ENCODE results near the gene WDR59.
A peak's percentile ranks its signal among the peaks of the same experiment; 100 is the strongest.
"Not testable (repeated sequence)": the region's sequence is repeated elsewhere in the genome, so short reads cannot be mapped to it uniquely, and the experiment has no call there.

Gene WDR59

DNA sequence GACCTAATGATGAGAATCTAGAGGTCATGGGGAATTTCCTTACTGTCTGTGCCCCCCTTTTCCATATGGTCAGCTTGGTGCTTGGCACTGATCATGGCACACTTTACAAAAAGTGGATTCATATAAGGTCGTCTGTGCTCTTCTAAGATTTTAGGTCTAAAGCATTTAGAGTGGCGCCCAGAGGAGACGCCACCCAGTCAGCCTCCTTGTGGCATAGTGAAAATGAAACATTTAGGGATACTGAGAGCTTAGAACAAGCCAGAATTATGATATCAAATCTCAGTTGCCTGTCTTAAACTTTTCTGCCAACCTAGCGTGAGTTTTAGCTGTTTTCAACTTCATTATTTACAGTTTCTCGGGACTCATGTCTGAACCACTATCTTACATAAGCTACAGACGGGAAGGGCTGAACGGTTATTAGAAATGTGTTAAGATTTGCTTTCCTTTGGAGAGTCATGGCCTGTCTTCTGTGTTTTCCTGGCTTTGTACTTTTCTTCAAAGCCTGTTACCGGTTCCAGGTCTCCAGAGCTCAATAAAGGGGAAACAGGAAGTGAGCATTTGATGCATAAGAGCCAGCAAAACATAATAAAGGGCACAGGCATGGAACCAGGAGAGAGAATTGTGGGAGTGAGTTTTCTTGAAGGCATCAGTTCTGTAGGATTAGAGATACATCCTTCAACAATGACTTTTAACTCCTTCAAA, 27.6 kb upstream of the WDR59 start:
- DNase-seq, result no peak

DNA sequence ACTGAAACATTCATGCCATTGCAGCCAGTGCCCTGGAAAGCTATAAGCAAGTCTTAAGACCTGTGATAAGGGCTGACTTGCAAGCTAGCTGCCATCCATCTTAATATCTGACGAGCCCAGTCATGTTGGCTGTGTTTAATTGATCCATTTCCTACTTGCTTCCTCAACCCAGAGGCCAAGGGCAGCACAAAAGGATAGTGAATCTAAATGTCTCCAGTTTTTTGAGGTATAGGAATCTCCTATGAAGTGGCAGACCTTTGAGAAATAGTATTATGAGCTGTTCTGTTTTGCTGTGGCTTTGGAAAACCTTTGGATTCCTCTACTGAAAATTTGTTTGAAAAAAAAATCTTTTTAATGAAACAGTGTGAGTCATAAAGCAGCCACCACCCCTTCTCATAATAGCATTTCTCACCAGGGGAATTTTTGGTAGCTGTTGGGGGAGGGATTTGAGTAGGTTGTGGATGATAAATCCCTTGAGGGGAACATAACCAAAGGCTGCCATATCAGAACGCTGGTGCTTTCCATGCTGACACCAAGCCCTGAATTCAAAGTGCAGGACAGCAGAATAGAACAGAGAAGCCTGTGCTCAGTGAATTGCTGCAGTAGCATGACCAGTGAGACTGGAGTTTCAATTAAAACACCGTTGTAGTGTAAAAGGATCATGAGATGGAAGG, 26.8 kb upstream of the WDR59 start:
- no peak for DNase-seq

DNA sequence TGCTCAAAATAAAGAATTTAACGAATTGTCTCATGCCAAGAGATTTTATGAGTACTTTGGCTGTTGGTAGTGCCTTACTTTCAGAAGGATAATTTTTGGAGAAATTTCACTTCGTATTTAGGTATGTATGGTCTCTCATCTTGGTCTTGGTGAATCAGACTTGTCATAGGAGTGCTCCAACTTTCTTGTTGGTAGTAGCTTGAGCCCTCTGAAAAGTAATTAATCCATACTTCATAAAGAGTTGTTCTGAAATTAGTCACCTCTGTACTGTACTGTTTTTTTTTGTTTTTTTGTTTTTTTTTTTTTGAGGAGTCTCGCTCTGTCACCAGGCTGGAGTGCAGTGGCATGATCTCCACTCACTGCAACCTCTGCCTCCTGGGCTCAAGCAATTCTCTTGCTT, 25.5 kb upstream of the WDR59 start:
- DNase-seq, result no peak

DNA sequence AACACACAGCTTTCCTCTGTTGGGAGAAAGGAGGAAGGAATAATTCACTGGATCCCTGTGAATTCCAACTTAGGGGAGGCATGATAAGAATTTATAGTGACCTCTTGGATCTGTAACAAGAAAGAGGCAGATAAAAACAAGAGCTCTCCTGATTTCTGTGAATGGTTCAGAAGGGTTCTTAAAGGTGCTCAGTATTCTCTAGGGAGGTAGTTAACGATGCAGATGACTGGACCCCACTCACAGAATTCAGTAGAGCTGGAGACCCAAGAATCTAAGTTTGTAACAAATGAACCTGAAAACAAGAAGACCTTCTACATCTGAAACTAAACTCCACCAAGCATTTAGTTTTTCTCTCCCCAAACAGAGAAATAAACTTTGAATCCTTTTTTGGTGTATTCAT, 22.5 kb upstream of the WDR59 start:
- no peak for DNase-seq

DNA sequence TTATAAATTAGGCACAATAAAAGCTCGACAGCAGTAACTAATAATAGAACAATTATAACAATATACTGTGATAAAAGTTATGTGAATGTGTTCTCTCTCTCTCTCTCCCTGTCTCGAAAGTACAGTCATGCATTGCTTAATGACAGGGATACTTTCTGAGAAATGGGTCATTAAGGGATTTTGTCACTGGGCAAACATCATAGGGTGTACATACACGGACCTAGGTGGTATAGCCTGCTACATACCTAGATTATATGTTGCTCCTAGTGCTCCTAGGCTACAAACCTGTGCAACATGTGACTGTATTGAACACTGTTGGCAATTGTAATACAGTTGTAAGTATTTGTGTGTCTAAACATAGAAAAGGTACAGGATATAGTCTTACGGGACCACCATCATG, 20.8 kb upstream of the WDR59 start:
- no peak for DNase-seq

DNA sequence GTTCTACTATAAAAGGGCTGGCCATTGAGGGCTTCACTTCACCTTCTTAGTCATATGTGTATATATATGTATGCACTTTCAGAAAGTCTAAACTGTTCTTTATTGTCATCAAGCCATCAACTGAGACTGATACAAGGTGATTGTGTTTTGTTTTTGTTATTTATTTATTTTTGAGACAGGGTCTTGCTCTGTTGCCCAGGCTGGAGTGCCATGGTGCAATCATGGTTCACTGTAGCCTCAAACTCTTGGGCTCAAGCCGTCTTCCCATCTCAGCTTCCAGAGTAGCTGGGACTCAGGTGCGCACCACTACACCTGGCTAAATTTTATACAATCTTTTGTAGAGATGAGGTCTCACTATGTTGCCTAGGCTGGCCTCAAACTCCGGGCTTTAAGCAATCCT, 19.5 kb upstream of the WDR59 start:
- DNase-seq, result no peak

DNA sequence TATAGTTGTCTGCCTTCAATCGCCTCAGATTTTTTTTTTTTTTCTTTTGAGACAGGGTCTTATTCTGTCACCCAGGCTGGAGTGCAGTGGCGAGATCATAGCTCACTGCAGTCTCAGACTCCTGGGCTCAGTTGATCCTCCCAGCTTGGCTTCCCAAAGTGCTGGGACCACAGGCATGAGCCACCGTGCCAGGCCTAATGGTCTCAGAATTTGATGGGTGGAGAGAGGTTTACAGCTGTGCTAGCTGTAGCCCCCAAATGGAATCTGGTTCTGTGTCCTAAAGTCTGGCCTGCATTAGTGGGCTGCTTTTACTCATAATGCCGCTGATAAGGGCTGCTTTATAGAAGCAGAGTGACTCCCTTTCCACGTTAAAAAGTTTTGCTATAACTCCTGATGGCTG, 19.0 kb upstream of the WDR59 start:
- DNase-seq, result no peak

DNA sequence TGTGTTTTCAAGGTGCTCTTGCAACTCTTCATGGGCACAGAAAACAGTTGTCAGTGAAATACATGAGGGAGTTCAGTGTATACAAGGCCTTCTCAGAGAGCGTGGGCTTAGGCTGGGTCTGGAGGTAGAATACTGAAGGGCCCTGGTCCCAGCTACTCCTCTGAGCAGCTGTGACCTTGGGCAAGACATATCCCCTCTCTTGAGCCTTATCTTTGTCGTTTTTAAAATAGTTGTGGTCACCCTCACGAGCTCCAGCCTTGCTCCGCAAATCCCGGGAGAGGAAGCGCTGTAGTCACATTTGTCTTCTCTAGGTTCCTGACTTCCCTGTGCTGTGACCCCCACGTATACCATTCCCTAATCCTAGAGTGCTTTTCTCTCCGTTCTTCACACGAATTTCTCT, 17.6 kb upstream of the WDR59 start:
- DNase-seq, result no peak

DNA sequence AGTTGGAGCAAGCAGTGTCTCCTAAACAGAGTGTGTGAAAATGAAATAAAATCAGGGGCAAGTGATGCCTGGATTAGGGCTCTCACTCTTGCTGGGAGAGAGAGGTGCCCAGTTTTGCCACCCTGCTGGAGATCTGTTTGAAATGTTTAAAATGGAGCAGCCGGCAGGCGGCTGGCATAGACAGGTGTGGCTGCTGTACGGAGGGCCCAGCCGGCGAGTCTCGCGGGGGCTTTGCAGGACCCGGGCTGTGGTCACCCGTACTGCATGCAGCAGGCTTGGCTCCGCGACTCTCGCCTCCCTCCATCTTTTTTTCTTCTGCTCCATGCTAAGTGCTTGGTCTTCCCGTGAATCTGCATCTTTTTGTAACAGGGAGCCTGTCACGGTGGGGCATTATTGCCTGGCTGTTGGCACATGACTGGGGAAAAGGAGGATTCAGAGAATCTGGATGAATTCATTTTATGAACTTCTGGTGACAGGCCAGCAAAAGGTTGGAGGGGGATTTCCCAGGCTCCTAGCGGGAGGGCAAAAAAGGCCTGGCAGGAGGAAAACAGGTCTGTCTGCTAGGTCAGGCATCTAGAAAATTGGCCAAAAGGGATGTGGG, 15.7 kb upstream of the WDR59 start:
- peak; percentile 51 for DNase-seq

DNA sequence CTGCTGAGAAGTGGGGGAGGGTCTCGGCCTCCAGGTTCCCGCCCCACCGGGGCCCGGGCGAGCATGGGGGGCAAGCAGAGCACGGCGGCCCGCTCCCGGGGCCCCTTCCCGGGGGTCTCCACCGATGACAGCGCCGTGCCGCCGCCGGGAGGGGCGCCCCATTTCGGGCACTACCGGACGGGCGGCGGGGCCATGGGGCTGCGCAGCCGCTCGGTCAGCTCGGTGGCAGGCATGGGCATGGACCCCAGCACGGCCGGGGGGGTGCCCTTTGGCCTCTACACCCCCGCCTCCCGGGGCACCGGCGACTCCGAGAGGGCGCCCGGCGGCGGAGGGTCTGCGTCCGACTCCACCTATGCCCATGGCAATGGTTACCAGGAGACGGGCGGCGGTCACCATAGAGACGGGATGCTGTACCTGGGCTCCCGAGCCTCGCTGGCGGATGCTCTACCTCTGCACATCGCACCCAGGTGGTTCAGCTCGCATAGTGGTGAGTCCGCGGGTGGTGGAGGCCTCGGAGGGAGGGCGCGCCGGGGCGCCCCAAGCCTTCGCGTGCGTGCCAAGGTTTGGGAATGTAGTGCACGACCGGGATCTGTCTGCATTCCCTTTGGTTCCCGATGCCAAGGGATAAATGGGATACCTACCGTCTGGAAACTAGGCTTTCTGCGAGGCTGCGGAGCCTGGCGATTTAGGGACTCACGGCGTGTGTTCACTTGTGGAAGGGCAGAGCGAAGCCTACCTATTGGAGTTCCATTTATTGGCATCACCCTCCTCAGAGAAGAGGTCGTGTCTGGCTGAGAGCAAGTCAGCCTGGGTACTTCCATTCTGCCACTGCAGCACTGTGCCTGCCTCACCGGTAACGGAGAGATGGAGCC, 14.9 kb upstream of the WDR59 start:
- peak; percentile 75 for DNase-seq

DNA sequence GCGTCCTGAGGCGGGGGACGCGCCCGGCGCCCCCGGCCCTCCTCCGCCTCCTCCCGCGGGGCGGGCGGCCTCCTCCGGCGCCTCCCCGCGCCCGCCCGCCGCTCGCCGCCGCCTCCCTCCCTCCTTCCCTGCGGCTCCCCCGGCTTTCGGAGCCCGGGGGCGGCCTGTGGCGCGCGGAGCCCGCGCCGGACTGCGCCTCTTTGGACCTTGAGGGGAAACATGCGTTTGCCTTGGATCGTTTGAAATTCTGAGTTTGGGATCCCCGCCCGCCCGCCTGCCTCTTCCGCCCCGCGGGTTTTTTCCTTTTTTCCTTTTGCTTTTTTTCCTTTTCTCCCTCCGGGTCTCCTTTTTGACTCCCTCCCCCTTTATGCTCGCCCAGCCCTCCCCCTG, 14.3 kb upstream of the WDR59 start:
- DNase-seq, result no peak

DNA sequence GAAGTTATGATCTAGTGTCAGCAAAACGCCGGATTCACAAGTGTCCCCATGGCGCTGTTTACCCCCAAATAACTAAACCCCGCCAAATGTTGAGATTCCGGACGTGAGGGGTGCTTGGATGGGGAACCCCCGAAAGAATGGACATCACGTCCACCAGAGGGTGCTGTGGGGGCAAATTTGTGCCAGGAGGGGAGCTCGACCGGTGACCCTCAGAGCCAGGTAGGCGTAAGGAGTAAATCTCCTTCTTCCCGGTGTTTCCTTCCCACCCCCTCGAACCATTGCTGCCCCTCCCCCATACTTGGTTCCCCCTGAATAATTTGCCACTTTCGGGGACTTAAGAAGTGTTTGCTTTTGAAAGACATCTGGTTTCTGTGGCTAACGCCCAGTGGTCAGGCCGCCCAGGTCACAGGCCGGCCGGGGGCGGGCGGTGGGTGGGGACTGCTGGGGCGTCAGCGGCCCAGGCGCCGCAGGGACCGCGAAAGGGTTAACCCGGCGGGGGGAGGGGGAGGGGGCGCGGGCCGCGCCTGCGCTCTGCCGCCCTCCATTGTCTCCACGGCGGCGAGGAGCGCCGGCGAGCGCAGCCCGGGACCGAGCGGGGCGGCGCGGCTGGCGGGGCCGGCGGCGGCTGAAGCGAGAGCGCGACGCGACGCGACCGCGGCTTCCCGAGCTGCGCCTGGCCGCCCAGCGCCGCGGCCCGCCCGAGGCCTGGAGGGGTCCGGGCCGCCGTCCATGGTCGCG, 13.7 kb upstream of the WDR59 start, which contains the start of gene ZNRF1:
Gene ZNRF1 (plus strand): TSS at position 544 of the 738 bp plus-strand sequence. CDS start 648 bp downstream, outside the sequence.
- DNase-seq, result peak; percentile 69

DNA sequence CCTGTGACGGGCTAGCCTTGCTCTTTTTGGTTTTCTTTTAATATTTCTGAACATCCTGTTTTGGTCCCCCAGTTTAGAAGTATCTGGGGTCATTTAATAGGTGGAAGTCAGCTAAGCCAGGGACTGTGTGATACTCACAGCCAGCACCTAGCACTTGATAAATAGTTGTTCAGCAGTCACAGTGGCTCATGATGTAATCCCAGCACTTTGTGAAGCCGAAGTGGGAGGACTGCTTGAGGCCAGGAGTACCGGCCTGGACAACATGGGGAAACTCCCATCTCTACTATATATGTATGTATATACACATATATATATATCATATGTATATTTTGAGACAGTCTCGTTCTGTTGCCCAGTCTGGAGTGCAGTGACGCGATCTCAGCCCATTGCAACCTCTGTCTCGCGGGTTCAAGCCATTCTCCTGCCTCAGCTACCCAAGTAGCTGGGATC, 12.1 kb upstream of the WDR59 start:
- DNase-seq, result no peak

DNA sequence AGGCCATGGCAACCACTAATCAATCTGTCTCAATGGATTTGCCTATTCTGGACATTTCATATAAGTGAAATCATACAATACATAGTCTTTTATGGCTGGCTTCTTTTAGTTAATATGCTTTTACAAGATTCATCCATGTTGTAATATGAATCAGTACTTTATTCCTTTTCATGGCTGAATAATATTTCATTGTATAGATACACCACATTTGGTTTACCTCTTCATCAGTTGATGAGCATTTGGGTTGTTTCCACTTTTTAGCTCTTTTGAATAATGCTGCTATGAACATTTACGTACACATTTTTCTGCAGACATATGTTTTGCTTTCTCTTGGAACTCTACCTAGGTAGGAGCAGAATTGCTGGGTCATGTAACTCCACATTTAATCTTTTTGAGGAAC, 11.1 kb upstream of the WDR59 start:
- DNase-seq, result no peak

DNA sequence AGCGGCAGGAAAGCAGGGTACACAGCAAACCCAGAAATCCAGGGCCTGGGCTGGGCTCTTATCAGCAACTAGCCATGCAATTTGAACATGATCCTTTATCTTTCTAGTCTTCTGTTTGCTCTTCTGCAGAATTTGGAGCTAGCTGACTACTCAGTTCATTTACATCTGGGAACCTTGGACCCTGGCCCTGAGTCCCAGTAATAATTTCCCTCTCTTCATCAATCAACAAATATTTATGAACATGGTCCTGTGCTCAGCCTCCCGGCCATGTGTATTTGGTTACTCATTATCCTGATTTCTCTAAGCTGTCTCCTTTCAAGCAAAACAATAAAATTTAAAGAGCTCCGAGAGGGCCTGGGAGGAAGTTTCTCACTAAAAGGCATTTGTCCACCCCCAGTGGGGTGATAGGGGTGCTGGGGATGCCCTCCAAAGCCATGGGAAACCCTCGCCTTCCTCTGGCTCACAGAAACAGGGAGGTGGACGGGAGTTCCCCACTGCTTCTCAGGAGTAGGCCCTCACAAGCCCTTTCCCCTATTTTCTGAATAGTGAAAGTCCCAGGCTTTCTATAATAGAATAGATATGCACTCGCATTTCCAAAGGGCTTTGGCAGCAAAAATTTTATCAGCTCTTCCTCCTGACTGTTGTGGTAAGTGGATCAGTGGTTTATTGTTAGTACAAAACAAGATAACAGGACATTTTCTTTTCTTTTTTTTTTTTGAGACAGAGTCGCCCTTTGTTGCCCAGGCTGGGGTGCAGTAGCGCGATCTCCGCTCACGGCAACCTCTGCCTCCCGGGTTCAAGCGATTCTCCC, 6.9 kb upstream of the WDR59 start:
- peak; percentile 54 for DNase-seq

DNA sequence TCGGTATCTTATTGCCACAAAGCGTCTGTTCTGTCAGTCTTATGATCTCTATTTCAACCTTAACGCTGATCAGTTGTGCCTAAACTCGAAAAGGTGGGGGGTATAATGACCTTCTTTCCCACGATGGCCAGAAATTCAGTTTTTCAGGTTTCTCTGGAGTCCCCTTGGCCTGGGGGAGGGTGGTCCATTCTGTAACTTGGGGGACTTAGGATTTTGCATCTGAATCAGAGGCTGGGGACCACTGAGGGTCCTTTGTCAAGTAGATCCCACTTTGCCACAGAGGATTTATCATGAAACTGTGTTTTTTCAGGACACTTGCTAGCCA, 6.3 kb upstream of the WDR59 start:
- DNase-seq, result no peak

DNA sequence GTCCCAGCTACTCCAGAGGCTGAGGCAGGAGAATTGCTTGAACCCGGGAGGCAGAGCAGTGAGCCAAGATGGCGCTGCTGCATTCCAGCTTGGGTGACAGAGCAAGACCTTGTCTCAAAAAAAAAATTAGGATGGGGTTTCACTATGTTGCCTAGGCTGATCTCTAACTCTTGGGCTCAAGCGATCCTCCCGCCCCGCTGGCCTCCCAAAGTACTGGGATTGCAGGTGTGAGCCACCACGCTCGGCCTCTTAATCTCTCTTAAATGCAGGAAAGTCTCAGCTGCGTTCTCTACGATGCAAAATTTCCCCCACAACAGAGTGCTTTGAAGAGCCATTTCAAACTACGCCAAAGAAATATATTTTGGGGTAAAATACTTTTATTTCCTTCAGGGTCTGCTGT, 5.9 kb upstream of the WDR59 start:
- DNase-seq, result no peak

DNA sequence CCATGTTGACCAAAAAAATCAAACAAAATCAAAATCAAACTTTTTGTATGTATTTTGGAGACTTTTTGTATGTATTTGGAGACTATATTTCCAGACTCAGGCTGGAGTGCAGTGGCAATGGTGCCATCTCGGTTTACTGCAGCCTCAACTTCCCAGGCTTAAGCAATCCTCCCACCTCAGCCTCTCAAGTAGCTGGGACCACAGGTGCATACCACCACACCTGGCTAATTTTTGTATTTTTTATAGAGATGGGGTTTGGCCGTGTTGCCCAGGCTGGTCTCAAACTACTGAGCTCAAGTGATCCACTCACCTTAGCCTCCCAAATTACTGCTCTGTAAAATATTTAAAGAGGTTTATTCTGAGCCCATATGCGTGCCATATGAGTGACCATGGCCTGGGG, 4.9 kb upstream of the WDR59 start:
- not testable (repeated sequence) for DNase-seq

DNA sequence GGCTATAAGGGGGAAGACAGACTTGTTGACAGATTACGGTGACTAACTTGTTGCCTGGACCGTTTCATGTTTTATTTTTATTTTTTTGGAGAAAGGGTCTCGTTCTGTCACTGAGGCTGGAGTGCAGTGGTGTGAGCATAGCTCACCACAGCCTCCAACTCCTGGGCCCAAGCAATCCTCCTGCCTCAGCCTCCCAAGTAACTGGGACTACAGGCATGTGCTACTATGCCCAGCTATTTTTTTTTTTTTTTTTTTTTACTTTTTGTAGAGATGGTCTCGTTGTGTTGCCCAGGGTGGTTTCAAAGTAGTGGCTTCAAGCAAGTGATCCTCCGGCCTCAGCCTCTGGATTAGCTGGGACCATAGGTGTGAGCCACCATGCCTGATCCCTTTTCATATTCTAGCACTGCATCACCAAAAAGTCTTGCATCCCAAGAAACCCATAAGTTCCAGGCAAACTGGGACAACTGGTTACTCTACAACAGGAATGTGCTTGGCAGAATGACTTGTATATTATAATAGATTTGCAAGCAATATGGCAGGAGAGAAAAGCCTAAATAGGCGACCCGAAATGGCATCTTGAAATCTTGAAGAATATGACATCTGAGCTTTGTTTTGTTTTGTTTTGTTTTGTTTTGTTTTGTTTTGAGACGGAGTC, 2.2 kb upstream of the WDR59 start:
- no peak for DNase-seq

DNA sequence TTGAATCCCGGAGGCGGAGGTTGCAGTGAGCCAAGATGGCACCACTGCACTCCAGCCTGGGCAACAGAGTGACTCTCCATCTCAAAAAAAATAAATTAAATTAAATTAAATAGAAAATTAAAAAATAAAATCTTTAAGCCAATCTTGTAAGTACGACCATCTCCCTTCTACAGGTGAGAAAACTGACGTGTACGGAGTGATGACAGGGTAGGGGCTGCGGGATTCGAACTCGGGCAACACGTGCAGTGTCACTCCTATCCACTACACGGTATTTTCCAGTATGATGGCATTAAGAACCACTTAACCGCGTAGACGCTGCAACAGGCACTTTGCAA, 762 bp downstream of the WDR59 start:
- no peak for DNase-seq

DNA sequence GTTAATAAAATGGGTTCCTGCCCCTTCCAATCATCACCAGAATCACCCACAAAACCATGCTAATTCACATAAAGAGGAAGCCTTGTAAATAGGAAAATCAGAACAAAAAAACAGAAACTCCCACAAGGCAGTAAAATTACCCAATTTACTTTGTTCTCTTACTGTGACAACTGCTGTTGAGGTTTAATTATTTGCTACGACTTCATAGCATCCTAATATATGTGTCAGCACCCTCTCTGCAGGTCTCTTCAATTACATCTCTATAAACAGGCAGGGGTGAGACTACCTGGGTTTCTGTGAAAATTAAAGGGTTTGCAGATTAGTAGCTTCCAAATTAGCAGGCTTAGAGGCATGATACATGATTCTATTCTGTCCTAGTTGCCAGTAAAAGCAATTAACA, 2.7 kb downstream of the WDR59 start:
- DNase-seq, result no peak

All from right kidney (tissue), 1 donor.